GM12865 (cell line): ENCODE measurements around the gene MRPS26.

Experiments used
- DNase-seq: peaks from one replicate; pipeline ENCODE4 v3.0.0; 2010; ENCODE audit warnings: low read depth
- H3K4me3 ChIP-seq: 2 replicates; pipeline ENCODE4 v1.5.1; 2011; ENCODE audit warnings: mild to moderate bottlenecking, low read depth, low read length, control low read depth
- TF ChIP-seq, protein P1 (sequence below): IDR thresholded peaks from 2 replicates; pipeline ENCODE4 v1.5.1; 2011; ENCODE audit warnings: low read length, control low read depth, low read depth, inconsistent platforms; ENCODE audit not compliant: insufficient read depth; ENCODE audit errors: missing control alignments

The MRPS26 gene

GRCh38 chr20:3045816-3046676, at the start of gene MRPS26:
Gene MRPS26, plus strand, starts transcription at chr20:3046052. Its CDS starts 17 bp downstream, at chr20:3046069.
- peak within 1 kb of the TSS; percentile 84 for H3K4me3 ChIP-seq
- DNase-seq = peak; percentile 94
- TF ChIP-seq, protein P1, sequence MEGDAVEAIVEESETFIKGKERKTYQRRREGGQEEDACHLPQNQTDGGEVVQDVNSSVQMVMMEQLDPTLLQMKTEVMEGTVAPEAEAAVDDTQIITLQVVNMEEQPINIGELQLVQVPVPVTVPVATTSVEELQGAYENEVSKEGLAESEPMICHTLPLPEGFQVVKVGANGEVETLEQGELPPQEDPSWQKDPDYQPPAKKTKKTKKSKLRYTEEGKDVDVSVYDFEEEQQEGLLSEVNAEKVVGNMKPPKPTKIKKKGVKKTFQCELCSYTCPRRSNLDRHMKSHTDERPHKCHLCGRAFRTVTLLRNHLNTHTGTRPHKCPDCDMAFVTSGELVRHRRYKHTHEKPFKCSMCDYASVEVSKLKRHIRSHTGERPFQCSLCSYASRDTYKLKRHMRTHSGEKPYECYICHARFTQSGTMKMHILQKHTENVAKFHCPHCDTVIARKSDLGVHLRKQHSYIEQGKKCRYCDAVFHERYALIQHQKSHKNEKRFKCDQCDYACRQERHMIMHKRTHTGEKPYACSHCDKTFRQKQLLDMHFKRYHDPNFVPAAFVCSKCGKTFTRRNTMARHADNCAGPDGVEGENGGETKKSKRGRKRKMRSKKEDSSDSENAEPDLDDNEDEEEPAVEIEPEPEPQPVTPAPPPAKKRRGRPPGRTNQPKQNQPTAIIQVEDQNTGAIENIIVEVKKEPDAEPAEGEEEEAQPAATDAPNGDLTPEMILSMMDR = no peak

- H3K4me3 ChIP-seq = no peak overlapping the region
- TF ChIP-seq, protein P1 = no peak
- DNase-seq = no peak
These were observed 47.1 kb upstream of the MRPS26 start for GRCh38 chr20:2998728-2999127.

- TF ChIP-seq, protein P1 = peak; percentile 19
- peak; percentile 55 for DNase-seq
- no peak overlapping the region for H3K4me3 ChIP-seq
These were observed 44.9 kb upstream of the MRPS26 start for GRCh38 chr20:3000852-3001523.

DNA sequence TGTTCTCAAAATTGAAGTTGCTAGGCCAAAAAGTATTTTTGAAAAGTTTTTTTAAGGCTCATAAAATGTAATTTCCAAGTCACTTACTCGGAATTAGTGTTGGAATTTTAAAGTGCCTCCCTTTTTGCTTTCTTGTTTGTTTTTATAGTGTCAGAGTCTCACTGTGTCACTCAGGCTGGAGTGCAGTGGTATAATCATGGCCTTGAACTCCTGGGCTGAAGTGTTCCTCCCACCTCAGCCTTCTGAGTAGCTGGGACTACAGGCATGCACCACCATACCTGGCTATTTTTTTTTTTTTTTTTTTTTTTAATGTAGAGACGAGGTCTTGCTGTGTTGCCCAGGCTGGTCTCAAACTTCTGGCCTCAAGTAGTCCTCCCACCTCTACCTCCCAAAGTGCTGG, 42.4 kb upstream of the MRPS26 start:
- TF ChIP-seq, protein P1 = no peak
- DNase-seq = no peak
- H3K4me3 ChIP-seq = no peak overlapping the region

GRCh38 chr20:3010985-3011723, 34.7 kb upstream of the MRPS26 start:
- no peak overlapping the region for H3K4me3 ChIP-seq
- TF ChIP-seq, protein P1 = no peak
- no peak for DNase-seq

DNA sequence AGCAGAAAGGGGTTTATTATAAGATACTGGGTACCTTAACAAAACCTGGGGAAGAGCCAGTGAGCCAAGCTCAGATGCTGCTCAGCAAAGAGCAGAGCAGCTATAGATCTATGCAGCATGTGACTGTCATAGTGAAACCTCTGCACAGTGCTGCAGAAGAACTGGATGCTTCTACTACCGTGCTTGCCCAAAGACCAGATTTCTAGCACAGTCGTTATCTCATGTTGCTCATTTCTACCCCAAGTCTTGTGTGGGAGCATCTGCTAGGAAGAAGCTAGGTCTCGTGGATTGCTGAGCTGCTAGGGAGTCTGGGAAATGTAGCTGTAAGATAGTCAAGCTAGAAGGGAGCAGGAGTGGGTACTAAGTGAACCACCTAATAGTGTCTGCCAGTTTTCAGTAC, 34.1 kb upstream of the MRPS26 start:
- no peak for DNase-seq
- no peak overlapping the region for H3K4me3 ChIP-seq
- TF ChIP-seq, protein P1 = no peak
